Transverse colon (tissue), 4 donors: ENCODE results near the gene ZNF281. TPM values are rescaled to one million over a fixed set of nuclear protein-coding genes. Genes with fewer than 3 reads are reported as not detected.

Experiments used
- DNase-seq: peaks from one replicate; pipeline ENCODE4 v3.0.0-alpha.2; 2019
- H3K27ac ChIP-seq, 4 donors: fragments of 200-600 bp; sonication (generic); 2 replicates each; pipeline ENCODE4 v1.5.1; 2016 to 2018; ENCODE audit warnings: inconsistent platforms in 4 of 4
- H3K27me3 ChIP-seq: fragments of 200-600 bp; sonication (generic); 2 replicates; pipeline ENCODE4 v1.5.1; 2017; ENCODE audit warnings: inconsistent platforms
- H3K36me3 ChIP-seq, 4 donors: fragments of 200-600 bp; sonication (generic); 2 replicates each; pipeline ENCODE4 v1.5.1; 2017 to 2019; ENCODE audit warnings: inconsistent platforms in 4 of 4
- H3K4me1 ChIP-seq, 4 donors: fragments of 200-600 bp; sonication (generic); 2 replicates each; pipeline ENCODE4 v1.5.1; 2017 to 2020; ENCODE audit warnings: inconsistent platforms in 4 of 4
- H3K4me3 ChIP-seq, 4 donors: fragments of 200-600 bp; sonication (generic); 1 replicate in 1 of 4; 2 replicates in 3 of 4; pipeline versions ENCODE4 v1.5.1 to v1.6.1; 2017 to 2019; ENCODE audit warnings: inconsistent platforms in 4 of 4
- H3K9me3 ChIP-seq, 2 donors: fragments of 200-600 bp; sonication (generic); 2 replicates each; pipeline ENCODE4 v1.5.1; 2017 to 2019; ENCODE audit warnings: inconsistent platforms in 2 of 2
- EP300 ChIP-seq: sonication (generic); formaldehyde crosslinking; IDR thresholded peaks from one replicate; pipeline ENCODE4 v1.6.1; 2017; ENCODE audit warnings: antibody characterized with exemption, low read depth
- POLR2A ChIP-seq: fragments of 450-650 bp; IDR thresholded peaks from one replicate; pipeline ENCODE4 v1.6.1; 2016; ENCODE audit warnings: antibody characterized with exemption, mild to moderate bottlenecking, moderate library complexity
- POLR2AphosphoS5 ChIP-seq, 3 donors: sonication (generic); formaldehyde crosslinking; IDR thresholded peaks; one replicate each; pipeline ENCODE4 v1.6.1; 2016; ENCODE audit warnings: antibody characterized with exemption in 3 of 3
- WGBS, 2 donors: methylation state at CpG; one replicate each; pipeline ENCODE4 v1.1.5; 2018; ENCODE audit warnings: low coverage in 1 of 2; 5-methylcytosine and 5-hydroxymethylcytosine counted together
- in situ Hi-C, 4 donors: fragments of 200-750 bp; cut with MboI; loops; one replicate each; pipeline versions ENCODE4 v1.15.0 to v1.15.1; 2017; ENCODE audit warnings: low sequenced_read_pairs in 3 of 4, low pct_ligation_motif_present in 1 of 4, low pct_unique_long_range_greater_than_20kb in 1 of 4
- intact Hi-C: fragments of 100-400 bp; cut with DNase I; formaldehyde crosslinking; loops from one replicate; pipeline ENCODE4 v1.15.1; 2023; ENCODE audit warnings: low total_unique reads
- total RNA-seq, 4 donors: library from RNA; depleted of rRNA; stranded (reverse); fragments of >200 nt; gene quantifications; one replicate each; pipeline ENCODE4 v1.1.0, GENCODE V29; 2016
- TF ChIP-seq, protein P1 (sequence below), 5 experiments: fragments of 200-600 bp in 3 of 5; fragments of 450-650 bp in 2 of 5; sonication (generic) in 3 of 5; IDR thresholded peaks; 1 replicate in 2 of 5; 2 replicates in 3 of 5; pipeline ENCODE4 v1.5.1; 2016 to 2017; ENCODE audit warnings: antibody characterized with exemption in 5 of 5, inconsistent platforms in 3 of 5, mild to moderate bottlenecking in 2 of 5, moderate library complexity in 1 of 5

Gene ZNF281
- total RNA-seq, 4 donors from 2014 or later = 7.5 to 15.1 (median 10.9) TPM

DNA sequence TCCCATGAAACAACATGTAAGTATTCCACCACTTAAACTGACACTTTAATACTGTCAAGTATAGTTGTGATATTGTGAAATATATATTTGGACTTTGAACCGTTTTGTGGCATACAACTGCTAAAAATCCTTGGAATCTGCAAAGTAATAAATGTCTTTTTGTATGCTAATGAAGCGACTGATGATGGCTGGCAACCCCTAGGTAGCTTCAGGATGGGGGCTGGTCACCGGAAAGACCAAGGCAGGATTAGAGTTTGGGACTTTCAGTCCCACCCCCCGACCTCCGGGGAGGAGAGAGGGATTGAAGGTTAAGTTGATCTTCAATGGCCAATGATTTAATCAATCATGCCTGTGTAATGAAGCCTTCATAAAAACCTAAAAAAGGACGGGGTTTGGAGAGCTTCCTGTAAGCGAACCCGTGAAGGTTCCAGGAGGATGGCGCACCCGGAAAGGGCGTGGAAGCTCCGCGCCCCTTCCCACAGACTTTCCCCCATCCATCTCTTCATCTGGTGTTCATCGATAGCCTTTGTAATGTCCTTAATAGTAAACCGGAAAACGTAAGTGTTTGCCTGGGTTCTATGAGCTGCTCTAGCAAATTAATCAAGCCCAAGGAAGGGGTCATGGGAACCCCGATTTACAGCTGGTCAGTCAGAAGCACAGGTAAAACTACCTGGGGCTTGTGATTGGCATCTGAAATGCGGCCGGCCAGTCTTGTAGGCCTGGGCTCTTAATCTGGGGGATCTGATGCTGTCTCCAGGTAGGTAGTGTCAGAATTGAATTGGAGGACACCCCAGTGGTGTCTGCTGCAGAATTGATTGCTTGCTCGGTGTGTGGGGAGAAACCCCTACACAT, 1.8 kb upstream of the ZNF281 start:
- in situ Hi-C loops = no loop called here
- H3K27ac ChIP-seq = no peak overlapping the region
- WGBS, 2 donors = 63 to 74% methylated on average over 17 to 20 of the region's 20 CpGs
- no peaks in the 10 kb centered on the region for H3K36me3 ChIP-seq
- intact Hi-C loops = no loop called here
- DNase-seq = no peak
- TF ChIP-seq, protein P1, sequence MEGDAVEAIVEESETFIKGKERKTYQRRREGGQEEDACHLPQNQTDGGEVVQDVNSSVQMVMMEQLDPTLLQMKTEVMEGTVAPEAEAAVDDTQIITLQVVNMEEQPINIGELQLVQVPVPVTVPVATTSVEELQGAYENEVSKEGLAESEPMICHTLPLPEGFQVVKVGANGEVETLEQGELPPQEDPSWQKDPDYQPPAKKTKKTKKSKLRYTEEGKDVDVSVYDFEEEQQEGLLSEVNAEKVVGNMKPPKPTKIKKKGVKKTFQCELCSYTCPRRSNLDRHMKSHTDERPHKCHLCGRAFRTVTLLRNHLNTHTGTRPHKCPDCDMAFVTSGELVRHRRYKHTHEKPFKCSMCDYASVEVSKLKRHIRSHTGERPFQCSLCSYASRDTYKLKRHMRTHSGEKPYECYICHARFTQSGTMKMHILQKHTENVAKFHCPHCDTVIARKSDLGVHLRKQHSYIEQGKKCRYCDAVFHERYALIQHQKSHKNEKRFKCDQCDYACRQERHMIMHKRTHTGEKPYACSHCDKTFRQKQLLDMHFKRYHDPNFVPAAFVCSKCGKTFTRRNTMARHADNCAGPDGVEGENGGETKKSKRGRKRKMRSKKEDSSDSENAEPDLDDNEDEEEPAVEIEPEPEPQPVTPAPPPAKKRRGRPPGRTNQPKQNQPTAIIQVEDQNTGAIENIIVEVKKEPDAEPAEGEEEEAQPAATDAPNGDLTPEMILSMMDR (IDR thresholded peaks at IDR 0.05) = no peak
- no peak for TF ChIP-seq EP300
- no peak for TF ChIP-seq POLR2AphosphoS5 (IDR thresholded peaks at IDR 0.05)
- TF ChIP-seq POLR2A = no peak
- no peak overlapping the region for H3K4me3 ChIP-seq
- H3K4me1 ChIP-seq = peaks cover 5 to 45% (median 31%) of the 10 kb centered on the region in 4 donors
- no peaks in the 10 kb centered on the region for H3K27me3 ChIP-seq
- H3K9me3 ChIP-seq = no peaks in the 10 kb centered on the region

DNA sequence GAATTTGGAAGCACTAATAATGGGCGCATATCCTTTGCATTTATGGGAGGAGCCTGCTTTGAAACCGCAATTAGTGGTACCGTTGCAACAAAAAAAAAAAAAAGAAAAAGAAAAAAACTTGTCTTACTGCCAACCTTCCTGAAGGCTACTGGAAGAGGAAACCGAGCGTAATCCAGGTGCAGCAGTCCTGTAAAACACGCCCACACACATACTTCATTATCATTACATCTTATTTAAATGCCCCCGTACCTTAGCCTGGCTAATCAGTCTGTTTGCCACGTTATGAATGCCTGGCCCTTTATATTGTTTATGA, 686 bp upstream of the ZNF281 start:
- intact Hi-C loops = no loop called here
- H3K27ac ChIP-seq = peak overlapping the region; percentile 84 to 93 (median 90)

DNA sequence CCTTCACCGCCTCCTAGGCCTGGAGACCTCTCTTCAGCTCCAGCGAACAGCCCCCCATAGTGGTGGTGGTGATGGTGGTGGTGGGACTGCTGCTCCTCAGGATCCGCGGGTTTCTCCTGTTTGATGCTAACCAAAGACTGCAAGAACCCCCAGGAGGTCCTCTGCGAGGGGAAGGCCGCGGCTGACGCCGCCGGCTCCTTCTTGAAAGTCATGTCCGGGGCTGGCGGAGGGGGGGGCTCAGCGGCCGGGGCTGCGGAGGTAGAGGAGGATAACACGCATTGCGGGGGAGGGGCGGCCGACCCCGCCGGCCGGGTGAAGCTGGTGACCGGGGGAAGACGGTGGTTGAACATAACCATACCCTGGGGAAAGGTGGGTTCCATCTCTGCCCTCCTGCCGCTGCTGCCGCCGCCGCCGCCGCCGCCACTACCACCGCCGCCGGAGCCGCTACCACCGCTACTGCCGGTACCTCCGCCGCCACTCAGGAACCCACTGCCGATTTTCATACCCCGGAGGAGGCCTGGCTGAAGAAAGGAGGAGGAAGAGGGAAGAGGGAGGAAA, 554 bp downstream of the ZNF281 start:
- peak; percentile 53 for DNase-seq
- H3K27ac ChIP-seq = peak overlapping the region; percentile 84 to 93 (median 90)
- H3K4me3 ChIP-seq = peak overlapping the region; percentile 74 to 88 (median 86)
- 2% methylated on average over 41 of the region's 41 CpGs; no CpG with 5 or more reads in 1 of the 2 donors for WGBS, 2 donors
- peaks cover 8 to 55% (median 29%) of the 10 kb centered on the region in 4 donors for H3K4me1 ChIP-seq
- no peaks in the 10 kb centered on the region for H3K36me3 ChIP-seq
- no peak for TF ChIP-seq POLR2A
- TF ChIP-seq, protein P1 (IDR thresholded peaks at IDR 0.05) = no peak
- no peak for TF ChIP-seq EP300
- no peak for TF ChIP-seq POLR2AphosphoS5 (IDR thresholded peaks at IDR 0.05)
- H3K27me3 ChIP-seq = no peaks in the 10 kb centered on the region
- in situ Hi-C loops = no loop called here
- no peaks in the 10 kb centered on the region for H3K9me3 ChIP-seq
- intact Hi-C loops = no loop called here

More for the DNA sequence above, 686 bp upstream of the ZNF281 start:
- H3K9me3 ChIP-seq = no peaks in the 10 kb centered on the region
- in situ Hi-C loops = no loop called here
- TF ChIP-seq, protein P1 (IDR thresholded peaks at IDR 0.05) = no peak
- TF ChIP-seq EP300 (no peak), POLR2AphosphoS5 (IDR thresholded peaks at IDR 0.05) (peak in 1 of 3 donors; percentile 12), POLR2A (no peak)
- no peaks in the 10 kb centered on the region for H3K27me3 ChIP-seq
- peaks cover 8 to 48% (median 29%) of the 10 kb centered on the region in 4 donors for H3K4me1 ChIP-seq
- DNase-seq = peak; percentile 42
- H3K4me3 ChIP-seq = peak overlapping the region; percentile 74 to 88 (median 86)
- no peaks in the 10 kb centered on the region for H3K36me3 ChIP-seq
- WGBS, 2 donors = 4 to 6% methylated on average over 7 to 8 of the region's 8 CpGs

DNA sequence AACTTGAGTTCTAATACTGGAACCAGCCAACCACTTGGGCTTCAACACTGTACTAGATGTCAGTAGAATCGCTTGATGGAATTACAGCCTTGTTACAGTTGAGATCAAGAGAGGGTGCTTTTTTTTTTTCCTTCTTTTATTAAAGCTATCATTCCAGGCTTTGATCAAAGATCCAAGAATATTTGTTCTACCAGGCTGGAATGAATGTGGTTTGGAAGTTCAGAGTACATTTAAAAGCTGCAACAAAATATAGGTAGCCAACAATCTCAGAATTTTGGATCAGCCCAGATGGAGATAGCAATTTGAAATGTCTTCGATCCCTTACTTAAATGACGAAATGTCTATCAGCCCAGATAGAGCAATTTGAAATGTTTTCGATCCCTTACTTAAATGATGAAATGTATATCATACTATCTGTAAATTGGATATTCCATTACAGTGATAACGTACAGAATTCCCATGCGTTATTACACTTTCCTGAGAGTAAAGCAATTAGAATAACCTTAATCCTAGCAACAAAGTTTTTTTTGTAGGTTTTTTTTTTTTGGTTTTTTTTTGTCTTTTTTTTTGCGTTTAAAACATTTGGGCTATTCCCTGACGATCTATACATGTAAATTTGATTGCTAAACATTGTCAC, 3.6 kb downstream of the ZNF281 start:
- H3K4me1 ChIP-seq = peaks cover 8 to 55% (median 29%) of the 10 kb centered on the region in 4 donors
- in situ Hi-C loops = no loop called here
- 96% methylated on average over 8 of the region's 8 CpGs for WGBS, 2 donors
- no peaks in the 10 kb centered on the region for H3K9me3 ChIP-seq
- no peak for DNase-seq
- H3K27ac ChIP-seq = no peak overlapping the region
- TF ChIP-seq POLR2A (no peak), POLR2AphosphoS5 (IDR thresholded peaks at IDR 0.05) (no peak), EP300 (no peak)
- TF ChIP-seq, protein P1 (IDR thresholded peaks at IDR 0.05) = no peak
- no peaks in the 10 kb centered on the region for H3K36me3 ChIP-seq
- no peaks in the 10 kb centered on the region for H3K27me3 ChIP-seq
- intact Hi-C loops = no loop called here
- H3K4me3 ChIP-seq = no peak overlapping the region
